ENCODE results near the gene TM9SF3.

The TM9SF3 gene

DNA sequence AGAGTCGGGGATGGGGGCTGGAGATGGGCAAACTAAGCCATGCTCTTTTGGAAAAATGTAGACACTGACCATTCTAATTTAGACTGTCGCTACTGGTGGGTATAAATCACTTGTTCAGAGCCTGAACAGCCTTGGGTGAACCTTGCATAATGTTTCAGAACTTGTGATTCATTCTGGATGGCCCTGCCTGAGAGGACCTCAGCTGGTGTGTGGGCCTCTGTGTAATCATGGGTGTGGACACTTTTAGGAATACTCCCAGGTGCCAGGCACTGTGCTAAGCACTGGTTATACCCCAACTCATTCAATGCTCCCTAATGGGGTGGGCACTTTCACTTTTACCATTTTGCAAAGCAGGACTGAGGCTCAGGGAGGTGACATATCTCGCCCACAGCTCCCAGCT, 26.8 kb upstream of the TM9SF3 start:
- H3K9me2 ChIP-seq (ENCODE audit: low read depth, low read length), result no peaks in the 10 kb centered on the region
- no peak overlapping the region for H3K4me2 ChIP-seq (ENCODE audit: low read length)
- H3K9ac ChIP-seq (ENCODE audit: low read length), result no peak overlapping the region
- no peaks in the 10 kb centered on the region for H3K27me3 ChIP-seq (ENCODE audit: insufficient read depth, low read length)
- H3K36me3 ChIP-seq (ENCODE audit: insufficient read depth, low read length), result peaks cover 67% of the 10 kb centered on the region
- TF ChIP-seq EZH2 (IDR thresholded peaks at IDR 0.05; ENCODE audit: borderline replicate concordance, low read length), result no peak
- TF ChIP-seq, protein P1, sequence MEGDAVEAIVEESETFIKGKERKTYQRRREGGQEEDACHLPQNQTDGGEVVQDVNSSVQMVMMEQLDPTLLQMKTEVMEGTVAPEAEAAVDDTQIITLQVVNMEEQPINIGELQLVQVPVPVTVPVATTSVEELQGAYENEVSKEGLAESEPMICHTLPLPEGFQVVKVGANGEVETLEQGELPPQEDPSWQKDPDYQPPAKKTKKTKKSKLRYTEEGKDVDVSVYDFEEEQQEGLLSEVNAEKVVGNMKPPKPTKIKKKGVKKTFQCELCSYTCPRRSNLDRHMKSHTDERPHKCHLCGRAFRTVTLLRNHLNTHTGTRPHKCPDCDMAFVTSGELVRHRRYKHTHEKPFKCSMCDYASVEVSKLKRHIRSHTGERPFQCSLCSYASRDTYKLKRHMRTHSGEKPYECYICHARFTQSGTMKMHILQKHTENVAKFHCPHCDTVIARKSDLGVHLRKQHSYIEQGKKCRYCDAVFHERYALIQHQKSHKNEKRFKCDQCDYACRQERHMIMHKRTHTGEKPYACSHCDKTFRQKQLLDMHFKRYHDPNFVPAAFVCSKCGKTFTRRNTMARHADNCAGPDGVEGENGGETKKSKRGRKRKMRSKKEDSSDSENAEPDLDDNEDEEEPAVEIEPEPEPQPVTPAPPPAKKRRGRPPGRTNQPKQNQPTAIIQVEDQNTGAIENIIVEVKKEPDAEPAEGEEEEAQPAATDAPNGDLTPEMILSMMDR (IDR thresholded peaks at IDR 0.05; ENCODE audit: low read length), result no peak
- H3K4me1 ChIP-seq (ENCODE audit: insufficient read depth, low read length, severe bottlenecking), result no peaks in the 10 kb centered on the region
- H2AFZ ChIP-seq (ENCODE audit: low read length), result no peak overlapping the region
- H3F3A ChIP-seq (ENCODE audit: insufficient read depth, low read length), result no peaks in the 10 kb centered on the region
- no peak overlapping the region for H3K27ac ChIP-seq (ENCODE audit: low read depth, low read length, poor library complexity, severe bottlenecking)
- no peaks in the 10 kb centered on the region for H4K20me1 ChIP-seq (ENCODE audit: insufficient read depth, low read length)
- H3K4me3 ChIP-seq (ENCODE audit: low read depth, low read length, poor library complexity, severe bottlenecking), result no peak overlapping the region
- H3K79me2 ChIP-seq (ENCODE audit: insufficient read depth, low read length), result no peaks in the 10 kb centered on the region
- no peaks in the 10 kb centered on the region for H3K9me3 ChIP-seq (ENCODE audit: low read length)

DNA sequence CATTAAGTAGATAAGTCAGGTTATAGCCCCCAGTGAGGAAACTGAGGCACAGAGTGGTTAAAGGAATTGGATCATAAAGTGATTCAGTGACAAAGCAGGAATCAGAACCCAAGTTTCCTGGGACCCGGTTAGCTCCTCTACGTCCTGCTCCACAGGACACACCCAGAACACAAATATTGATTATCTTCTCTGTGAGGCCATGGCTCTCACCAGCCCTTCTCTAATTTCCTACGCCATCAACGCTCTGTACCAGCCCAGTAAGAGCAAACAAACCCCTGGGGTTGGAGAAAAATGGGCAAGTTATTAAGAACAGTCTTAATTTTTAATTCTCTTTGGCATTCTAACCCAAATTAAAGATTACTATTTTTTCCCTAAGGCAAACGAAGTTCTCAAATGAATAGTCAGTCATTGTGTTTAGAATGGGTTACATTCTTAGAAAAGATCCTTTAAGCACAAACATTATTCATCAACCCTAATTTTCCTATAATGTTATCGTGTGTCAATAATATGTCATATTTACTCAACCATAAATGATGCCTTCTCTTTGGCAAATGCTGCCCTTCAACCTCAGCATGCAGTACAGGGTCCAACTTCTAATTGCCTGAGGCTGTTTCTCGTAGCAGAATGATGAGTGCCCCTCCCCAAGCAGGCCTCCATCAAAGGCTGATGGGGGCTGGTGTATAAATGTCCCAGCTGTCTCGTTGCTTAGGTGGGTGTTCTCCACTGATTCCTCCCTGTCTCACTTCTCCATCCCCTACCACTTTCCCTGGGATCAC, 25.4 kb upstream of the TM9SF3 start:
- Histone ChIP-seq H4K20me1 (ENCODE audit: insufficient read depth, low read length) (no peaks in the 10 kb centered on the region), H3F3A (ENCODE audit: insufficient read depth, low read length) (no peaks in the 10 kb centered on the region), H3K27me3 (ENCODE audit: insufficient read depth, low read length) (no peaks in the 10 kb centered on the region), H3K79me2 (ENCODE audit: insufficient read depth, low read length) (no peaks in the 10 kb centered on the region), H3K9me3 (ENCODE audit: low read length) (no peaks in the 10 kb centered on the region), H3K9me2 (ENCODE audit: low read depth, low read length) (no peaks in the 10 kb centered on the region), H3K9ac (ENCODE audit: low read length) (no peak overlapping the region), H3K4me3 (ENCODE audit: low read depth, low read length, poor library complexity, severe bottlenecking) (no peak overlapping the region), H3K4me2 (ENCODE audit: low read length) (no peak overlapping the region), H3K4me1 (ENCODE audit: insufficient read depth, low read length, severe bottlenecking) (no peaks in the 10 kb centered on the region), H2AFZ (ENCODE audit: low read length) (no peak overlapping the region), H3K27ac (ENCODE audit: low read depth, low read length, poor library complexity, severe bottlenecking) (no peak overlapping the region), H3K36me3 (ENCODE audit: insufficient read depth, low read length) (peaks cover 69% of the 10 kb centered on the region)
- TF ChIP-seq, protein P1 (IDR thresholded peaks at IDR 0.05; ENCODE audit: low read length), result no peak
- TF ChIP-seq EZH2 (IDR thresholded peaks at IDR 0.05; ENCODE audit: borderline replicate concordance, low read length), result no peak

DNA sequence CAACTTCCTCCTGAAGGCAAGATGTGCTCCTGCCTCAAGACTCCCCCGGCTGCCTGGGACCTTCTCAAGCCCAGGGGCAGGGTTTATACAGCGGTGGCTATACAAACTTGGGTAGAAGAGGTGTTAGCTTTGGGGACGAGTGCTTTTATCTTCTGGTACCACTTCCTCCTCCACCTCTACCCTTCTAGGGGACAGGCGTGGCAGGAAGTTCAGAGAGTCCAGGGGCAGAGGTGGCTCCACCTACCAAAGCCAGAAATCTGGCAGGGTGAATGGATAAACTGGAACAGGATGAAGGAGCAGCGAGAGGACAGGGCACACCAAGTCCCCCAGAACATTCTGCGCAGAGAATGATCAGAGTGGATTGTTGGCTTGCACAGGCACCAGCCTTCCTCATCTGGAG, 24.0 kb upstream of the TM9SF3 start:
- H3K4me1 ChIP-seq (ENCODE audit: insufficient read depth, low read length, severe bottlenecking), result no peaks in the 10 kb centered on the region
- no peaks in the 10 kb centered on the region for H3K9me2 ChIP-seq (ENCODE audit: low read depth, low read length)
- no peak overlapping the region for H2AFZ ChIP-seq (ENCODE audit: low read length)
- no peaks in the 10 kb centered on the region for H3K79me2 ChIP-seq (ENCODE audit: insufficient read depth, low read length)
- peaks cover 65% of the 10 kb centered on the region for H3K36me3 ChIP-seq (ENCODE audit: insufficient read depth, low read length)
- H3K27me3 ChIP-seq (ENCODE audit: insufficient read depth, low read length), result no peaks in the 10 kb centered on the region
- no peak overlapping the region for H3K4me2 ChIP-seq (ENCODE audit: low read length)
- TF ChIP-seq EZH2 (IDR thresholded peaks at IDR 0.05; ENCODE audit: borderline replicate concordance, low read length), result no peak
- TF ChIP-seq, protein P1 (IDR thresholded peaks at IDR 0.05; ENCODE audit: low read length), result no peak
- H3K4me3 ChIP-seq (ENCODE audit: low read depth, low read length, poor library complexity, severe bottlenecking), result no peak overlapping the region
- H3K9ac ChIP-seq (ENCODE audit: low read length), result no peak overlapping the region
- H3K27ac ChIP-seq (ENCODE audit: low read depth, low read length, poor library complexity, severe bottlenecking), result no peak overlapping the region
- no peaks in the 10 kb centered on the region for H3F3A ChIP-seq (ENCODE audit: insufficient read depth, low read length)
- no peaks in the 10 kb centered on the region for H4K20me1 ChIP-seq (ENCODE audit: insufficient read depth, low read length)
- no peaks in the 10 kb centered on the region for H3K9me3 ChIP-seq (ENCODE audit: low read length)
